HFF-Myc (cell line): ENCODE results near the gene TMEM19.
"Not testable (repeated sequence)": the region's sequence is repeated elsewhere in the genome, so short reads cannot be mapped to it uniquely, and the experiment has no call there.

ENCODE experiments used
- DNase-seq: peaks from one replicate; pipeline ENCODE4 v3.0.0-alpha.2; 2011; ENCODE audit warnings: low read depth; ENCODE audit errors: extremely low read depth
- H3K4me3 ChIP-seq: replicated peaks from 2 replicates; pipeline ENCODE4 v1.5.1; 2011; ENCODE audit warnings: low read depth, mild to moderate bottlenecking, control low read depth, low read length
- CTCF ChIP-seq: IDR thresholded peaks from 2 replicates; pipeline ENCODE4 v1.5.1; 2012; ENCODE audit warnings: mild to moderate bottlenecking, low read depth, low read length, control low read depth; ENCODE audit errors: missing control alignments

TMEM19 gene

GRCh38 chr12:71691504-71692129 is 5.7 kb downstream of the TMEM19 start:
- no peak for DNase-seq
- no peak overlapping the region for H3K4me3 ChIP-seq
- no peak for TF ChIP-seq CTCF

- H3K4me3 ChIP-seq: no peak overlapping the region
- DNase-seq: no peak
- TF ChIP-seq CTCF: no peak
These were observed 7.2 kb downstream of the TMEM19 start for GRCh38 chr12:71693126-71693525.

- DNase-seq, H3K4me3 ChIP-seq: not testable (repeated sequence)
These were observed 7.8 kb downstream of the TMEM19 start for GRCh38 chr12:71693651-71694050.

GRCh38 chr12:71694099-71694820 is 8.4 kb downstream of the TMEM19 start:
- no peak overlapping the region for H3K4me3 ChIP-seq
- TF ChIP-seq CTCF: no peak
- no peak for DNase-seq

- no peak for DNase-seq
- TF ChIP-seq CTCF: no peak
- no peak overlapping the region for H3K4me3 ChIP-seq
These were observed 9.9 kb downstream of the TMEM19 start for GRCh38 chr12:71695782-71696181.

GRCh38 chr12:71702181-71702580 is 16.3 kb downstream of the TMEM19 start:
- H3K4me3 ChIP-seq, DNase-seq: not testable (repeated sequence)

GRCh38 chr12:71702590-71702989 is 16.7 kb downstream of the TMEM19 start:
- no peak for TF ChIP-seq CTCF
- no peak overlapping the region for H3K4me3 ChIP-seq
- no peak for DNase-seq

GRCh38 chr12:71703206-71703605 is 17.3 kb downstream of the TMEM19 start:
- DNase-seq: no peak
- TF ChIP-seq CTCF: no peak
- no peak overlapping the region for H3K4me3 ChIP-seq
